PC-3 (cell line): ENCODE measurements around the gene SLC35D3.

Source experiments
- EZH2phosphoT487 ChIP-seq: fragments of 300-600 bp; sonication (generic); IDR thresholded peaks from 2 replicates; pipeline ENCODE4 v1.6.1; 2018; ENCODE audit warnings: mild to moderate bottlenecking, antibody characterized with exemption, low read length, borderline replicate concordance
- TF ChIP-seq, protein P1 (sequence below): fragments of 300-600 bp; sonication (generic); conservative IDR thresholded peaks from 2 replicates; pipeline ENCODE4 v1.5.1; 2017; ENCODE audit warnings: antibody characterized with exemption, low read depth, mild to moderate bottlenecking, low read length

- no peak for TF ChIP-seq EZH2phosphoT487
- TF ChIP-seq, protein P1, sequence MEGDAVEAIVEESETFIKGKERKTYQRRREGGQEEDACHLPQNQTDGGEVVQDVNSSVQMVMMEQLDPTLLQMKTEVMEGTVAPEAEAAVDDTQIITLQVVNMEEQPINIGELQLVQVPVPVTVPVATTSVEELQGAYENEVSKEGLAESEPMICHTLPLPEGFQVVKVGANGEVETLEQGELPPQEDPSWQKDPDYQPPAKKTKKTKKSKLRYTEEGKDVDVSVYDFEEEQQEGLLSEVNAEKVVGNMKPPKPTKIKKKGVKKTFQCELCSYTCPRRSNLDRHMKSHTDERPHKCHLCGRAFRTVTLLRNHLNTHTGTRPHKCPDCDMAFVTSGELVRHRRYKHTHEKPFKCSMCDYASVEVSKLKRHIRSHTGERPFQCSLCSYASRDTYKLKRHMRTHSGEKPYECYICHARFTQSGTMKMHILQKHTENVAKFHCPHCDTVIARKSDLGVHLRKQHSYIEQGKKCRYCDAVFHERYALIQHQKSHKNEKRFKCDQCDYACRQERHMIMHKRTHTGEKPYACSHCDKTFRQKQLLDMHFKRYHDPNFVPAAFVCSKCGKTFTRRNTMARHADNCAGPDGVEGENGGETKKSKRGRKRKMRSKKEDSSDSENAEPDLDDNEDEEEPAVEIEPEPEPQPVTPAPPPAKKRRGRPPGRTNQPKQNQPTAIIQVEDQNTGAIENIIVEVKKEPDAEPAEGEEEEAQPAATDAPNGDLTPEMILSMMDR: no peak
Observed at GRCh38 chr6:136968837-136969236, 46.7 kb downstream of the SLC35D3 start.
